Keratinocyte (primary cell): ENCODE measurements around the gene CDH1. TPM values are rescaled to one million over a fixed set of nuclear protein-coding genes. Genes with fewer than 3 reads are reported as not detected.
A peak's percentile ranks its signal among the peaks of the same experiment; 100 is the strongest.

Source experiments
- DNase-seq: peaks from one replicate; pipeline ENCODE4 v3.0.0-alpha.2; 2011; ENCODE audit warnings: low read depth, missing footprints, low spot score
- FAIRE-seq: peaks from 2 replicates; lab custom pipeline; 2011; peaks lifted over from hg19 to GRCh38; lab: Jason Lieb, UNC
- H2AFZ ChIP-seq: 2 replicates; pipeline ENCODE4 v1.6.0; 2012; ENCODE audit warnings: low read length, control low read depth, inconsistent platforms; ENCODE audit not compliant: control insufficient read depth
- H3K27ac ChIP-seq: 2 replicates; pipeline ENCODE4 v1.5.1; 2011; ENCODE audit warnings: low read length; ENCODE audit not compliant: control insufficient read depth, insufficient read depth
- H3K27me3 ChIP-seq: 3 replicates; pipeline ENCODE4 v1.6.0; 2011; ENCODE audit warnings: low read length; ENCODE audit not compliant: control insufficient read depth, insufficient read depth; ENCODE audit errors: extremely low read depth
- H3K36me3 ChIP-seq, 2 experiments: 2 replicates in 1 of 2; 3 replicates in 1 of 2; pipeline ENCODE4 v1.5.1; 2011; ENCODE audit warnings: low read length in 2 of 2, mild to moderate bottlenecking in 1 of 2; ENCODE audit not compliant: control insufficient read depth in 2 of 2, insufficient read depth in 2 of 2; ENCODE audit errors: extremely low read depth in 1 of 2
- H3K4me1 ChIP-seq: 3 replicates; pipeline ENCODE4 v1.5.1; 2011; ENCODE audit warnings: low read length; ENCODE audit not compliant: control insufficient read depth, insufficient read depth; ENCODE audit errors: extremely low read depth
- H3K4me2 ChIP-seq: 3 replicates; pipeline ENCODE4 v1.6.0; 2011; ENCODE audit warnings: low read depth, low read length; ENCODE audit not compliant: control insufficient read depth, insufficient read depth; ENCODE audit errors: extremely low read depth
- H3K4me3 ChIP-seq, 3 experiments: fragments of 200-600 bp in 1 of 3; sonication (generic) in 1 of 3; 2 replicates in 2 of 3; 3 replicates in 1 of 3; pipeline ENCODE4 v1.5.1; 2011 to 2016; ENCODE audit warnings: low read length in 3 of 3, mild to moderate bottlenecking in 3 of 3, control low read depth in 2 of 3, inconsistent platforms in 1 of 3, low read depth in 1 of 3, mixed read lengths in 1 of 3, mixed run types in 1 of 3, moderate library complexity in 1 of 3; ENCODE audit not compliant: control insufficient read depth in 2 of 3, insufficient read depth in 2 of 3; ENCODE audit errors: extremely low read depth in 1 of 3
- H3K79me2 ChIP-seq: 2 replicates; pipeline ENCODE4 v1.6.0; 2012; ENCODE audit warnings: low read length; ENCODE audit not compliant: control insufficient read depth, insufficient read depth
- H3K9ac ChIP-seq: 3 replicates; pipeline ENCODE4 v1.6.0; 2011; ENCODE audit warnings: low read length; ENCODE audit not compliant: control insufficient read depth, insufficient read depth; ENCODE audit errors: extremely low read depth
- H3K9me1 ChIP-seq: 3 replicates; pipeline ENCODE4 v1.6.0; 2011; ENCODE audit warnings: low read length; ENCODE audit not compliant: control insufficient read depth, insufficient read depth; ENCODE audit errors: extremely low read depth
- H3K9me3 ChIP-seq: 2 replicates; pipeline ENCODE4 v1.5.1; 2012; ENCODE audit warnings: low read depth, low read length; ENCODE audit not compliant: control insufficient read depth
- H4K20me1 ChIP-seq: 3 replicates; pipeline ENCODE4 v1.6.0; 2011; ENCODE audit warnings: low read length; ENCODE audit not compliant: control insufficient read depth, insufficient read depth; ENCODE audit errors: extremely low read depth
- EZH2 ChIP-seq: IDR thresholded peaks from one replicate; pipeline ENCODE4 v1.6.1; 2012; ENCODE audit warnings: inconsistent platforms, mild to moderate bottlenecking, low read length, moderate library complexity
- dilution Hi-C: fragments of 300-500 bp; cut with MboI; formaldehyde crosslinking; loops from one replicate; pipeline ENCODE4 v1.7.0; 2020; ENCODE audit warnings: low sequenced_read_pairs; ENCODE audit not compliant: extremely low pct_ligation_motif_present
- polyA plus RNA-seq, 5 experiments: library from polyadenylated mRNA; depleted of rRNA in 3 of 5; stranded (reverse) in 3 of 5; stranded (forward) in 1 of 5; unstranded in 1 of 5; fragments of >200 nt; gene quantifications; 1 replicate in 1 of 5; 2 replicates in 3 of 5; 3 replicates in 1 of 5; pipeline versions ENCODE4 v1.2.1 to v1.2.3, GENCODE V29; 2011 to 2012; ENCODE audit warnings: missing spikeins in 2 of 5, low read depth in 1 of 5, low replicate concordance in 1 of 5
- TF ChIP-seq, protein P1 (sequence below), 3 experiments: IDR thresholded peaks in 1 of 3; conservative IDR thresholded peaks in 1 of 3; optimal IDR thresholded peaks in 1 of 3; 2 replicates in 2 of 3; 3 replicates in 1 of 3; pipeline versions ENCODE3 to v1.5.1; 2011; ENCODE audit warnings: low read length in 3 of 3, mild to moderate bottlenecking in 3 of 3, moderate library complexity in 2 of 3, control low read depth in 1 of 3, inconsistent platforms in 1 of 3; ENCODE audit not compliant: insufficient read depth in 2 of 3; ENCODE audit errors: extremely low read depth in 1 of 3

Gene CDH1
- polyA plus RNA-seq, 1 donor (not counting 4 experiments of a cell fraction or from before 2014, with no cell fraction given): 247 TPM

GRCh38 chr16:68843482-68844210 lies 106.6 kb downstream of the CDH1 start, which contains the start of gene TANGO6:
Gene TANGO6 (plus strand): TSS chr16:68843531. CDS start chr16:68843618, 87 bp downstream.
- FAIRE-seq: no peak
- dilution Hi-C loops: no loop called here
- Histone ChIP-seq H3K27me3 (no peaks in the 10 kb centered on the region), H3K36me3 (no peaks in the 10 kb centered on the region), H2AFZ (peak within 1 kb of the TSS; percentile 98), H3K79me2 (peaks cover 13% of the 10 kb centered on the region), H3K4me2 (peak within 1 kb of the TSS; percentile 95), H3K27ac (peak within 1 kb of the TSS; percentile 73), H3K9me3 (no peaks in the 10 kb centered on the region), H3K4me3 (peak within 1 kb of the TSS; percentile 94 to 99 (median 97)), H3K4me1 (peaks cover 3% of the 10 kb centered on the region), H3K9ac (peak within 1 kb of the TSS; percentile 94), H3K9me1 (no peaks in the 10 kb centered on the region), H4K20me1 (no peaks in the 10 kb centered on the region)
- no peak for TF ChIP-seq EZH2
- TF ChIP-seq, protein P1, sequence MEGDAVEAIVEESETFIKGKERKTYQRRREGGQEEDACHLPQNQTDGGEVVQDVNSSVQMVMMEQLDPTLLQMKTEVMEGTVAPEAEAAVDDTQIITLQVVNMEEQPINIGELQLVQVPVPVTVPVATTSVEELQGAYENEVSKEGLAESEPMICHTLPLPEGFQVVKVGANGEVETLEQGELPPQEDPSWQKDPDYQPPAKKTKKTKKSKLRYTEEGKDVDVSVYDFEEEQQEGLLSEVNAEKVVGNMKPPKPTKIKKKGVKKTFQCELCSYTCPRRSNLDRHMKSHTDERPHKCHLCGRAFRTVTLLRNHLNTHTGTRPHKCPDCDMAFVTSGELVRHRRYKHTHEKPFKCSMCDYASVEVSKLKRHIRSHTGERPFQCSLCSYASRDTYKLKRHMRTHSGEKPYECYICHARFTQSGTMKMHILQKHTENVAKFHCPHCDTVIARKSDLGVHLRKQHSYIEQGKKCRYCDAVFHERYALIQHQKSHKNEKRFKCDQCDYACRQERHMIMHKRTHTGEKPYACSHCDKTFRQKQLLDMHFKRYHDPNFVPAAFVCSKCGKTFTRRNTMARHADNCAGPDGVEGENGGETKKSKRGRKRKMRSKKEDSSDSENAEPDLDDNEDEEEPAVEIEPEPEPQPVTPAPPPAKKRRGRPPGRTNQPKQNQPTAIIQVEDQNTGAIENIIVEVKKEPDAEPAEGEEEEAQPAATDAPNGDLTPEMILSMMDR (optimal IDR thresholded peaks at IDR 0.05 in 1 of 3, IDR thresholded peaks at IDR 0.05 in 1 of 3, conservative IDR thresholded peaks at IDR 0.05 in 1 of 3; ENCODE audit: extremely low read depth in 1 of 3, insufficient read depth in 2 of 3, low read length in 3 of 3): peak in 2 of 3 experiments; percentile 11 to 44
- no peak for DNase-seq

- no peaks in the 10 kb centered on the region for H3K36me3 ChIP-seq
- H3K9ac ChIP-seq: peak overlapping the region; percentile 94
- H3K79me2 ChIP-seq: peaks cover 17% of the 10 kb centered on the region
- dilution Hi-C loops: no loop called here
- H3K4me2 ChIP-seq: peak overlapping the region; percentile 95
- FAIRE-seq: no peak
- no peaks in the 10 kb centered on the region for H3K9me3 ChIP-seq
- no peaks in the 10 kb centered on the region for H3K9me1 ChIP-seq
- peaks cover 3% of the 10 kb centered on the region for H3K4me1 ChIP-seq
- DNase-seq: no peak
- H3K27me3 ChIP-seq: no peaks in the 10 kb centered on the region
- no peaks in the 10 kb centered on the region for H4K20me1 ChIP-seq
- H3K27ac ChIP-seq: peak overlapping the region; percentile 73
- TF ChIP-seq, protein P1 (optimal IDR thresholded peaks at IDR 0.05 in 1 of 3, IDR thresholded peaks at IDR 0.05 in 1 of 3, conservative IDR thresholded peaks at IDR 0.05 in 1 of 3; ENCODE audit: extremely low read depth in 1 of 3, insufficient read depth in 2 of 3, low read length in 3 of 3): no peak
- no peak for TF ChIP-seq EZH2
- peak overlapping the region; percentile 94 to 99 (median 97) for H3K4me3 ChIP-seq
- H2AFZ ChIP-seq: peak overlapping the region; percentile 98
Measured at GRCh38 chr16:68844211-68844564, 107.1 kb downstream of the CDH1 start.
